GM21526 (cell line): ENCODE results near the gene POLRMT.
"Not testable (repeated sequence)": the region's sequence is repeated elsewhere in the genome, so short reads cannot be mapped to it uniquely, and the experiment has no call there.

Experiments
- ATAC-seq: cut with Tn5 transposase; IDR thresholded peaks from one replicate; pipeline ENCODE4 v1.9.1; 2021; ENCODE audit warnings: moderate library complexity; ENCODE audit not compliant: unreplicated experiment, low FRiP score

The POLRMT gene

GRCh38 chr19:597406-598315, 35.7 kb downstream of the POLRMT start:
- ATAC-seq, result no peak

- no peak for ATAC-seq
Measured at GRCh38 chr19:596263-596655, 37.1 kb downstream of the POLRMT start.

- no peak for ATAC-seq
Measured at GRCh38 chr19:595326-596262, 37.7 kb downstream of the POLRMT start.

GRCh38 chr19:594265-594870, 39.0 kb downstream of the POLRMT start:
- no peak for ATAC-seq

GRCh38 chr19:593505-593904, 39.8 kb downstream of the POLRMT start:
- ATAC-seq, result no peak

GRCh38 chr19:593055-593454, 40.3 kb downstream of the POLRMT start:
- no peak for ATAC-seq

- no peak for ATAC-seq
Measured at GRCh38 chr19:592101-592500, 41.2 kb downstream of the POLRMT start.

GRCh38 chr19:591099-591958, 42.0 kb downstream of the POLRMT start:
- no peak for ATAC-seq

GRCh38 chr19:590750-591098, 42.6 kb downstream of the POLRMT start:
- ATAC-seq, result no peak

GRCh38 chr19:590396-590745, 43.0 kb downstream of the POLRMT start:
- no peak for ATAC-seq

GRCh38 chr19:589693-590395, 43.5 kb downstream of the POLRMT start, which contains the start of gene HCN2:
Gene HCN2 (plus strand): TSS chr19:589881. CDS start chr19:589946, 65 bp downstream.
- ATAC-seq, result no peak

- ATAC-seq, result no peak
Measured at GRCh38 chr19:588741-589692, 44.3 kb downstream of the POLRMT start.

GRCh38 chr19:588093-588740, 45.1 kb downstream of the POLRMT start:
- no peak for ATAC-seq

- no peak for ATAC-seq
Measured at GRCh38 chr19:585551-586110, 47.7 kb downstream of the POLRMT start.

- not testable (repeated sequence) for ATAC-seq
Measured at GRCh38 chr19:585146-585545, 48.2 kb downstream of the POLRMT start.

GRCh38 chr19:584240-585001, 48.9 kb downstream of the POLRMT start:
- no peak for ATAC-seq

GRCh38 chr19:583968-584239, 49.4 kb downstream of the POLRMT start:
- ATAC-seq, result no peak
